Epithelial cell of esophagus (primary cell): ENCODE results near the gene CFAP58.
A peak's percentile ranks its signal among the peaks of the same experiment; 100 is the strongest.

Experiments
- DNase-seq: peaks from one replicate; pipeline ENCODE4 v3.0.0; 2010; ENCODE audit warnings: low read depth
- H3K4me3 ChIP-seq: 2 replicates; pipeline ENCODE4 v1.5.1; 2011; ENCODE audit warnings: mild to moderate bottlenecking, low read length, control low read depth
- TF ChIP-seq, protein P1 (sequence below): IDR thresholded peaks from 2 replicates; pipeline ENCODE4 v1.5.1; 2011; ENCODE audit warnings: low read depth, mild to moderate bottlenecking, low read length, control low read depth, inconsistent platforms; ENCODE audit not compliant: insufficient read depth; ENCODE audit errors: missing control alignments

CFAP58 gene

DNA sequence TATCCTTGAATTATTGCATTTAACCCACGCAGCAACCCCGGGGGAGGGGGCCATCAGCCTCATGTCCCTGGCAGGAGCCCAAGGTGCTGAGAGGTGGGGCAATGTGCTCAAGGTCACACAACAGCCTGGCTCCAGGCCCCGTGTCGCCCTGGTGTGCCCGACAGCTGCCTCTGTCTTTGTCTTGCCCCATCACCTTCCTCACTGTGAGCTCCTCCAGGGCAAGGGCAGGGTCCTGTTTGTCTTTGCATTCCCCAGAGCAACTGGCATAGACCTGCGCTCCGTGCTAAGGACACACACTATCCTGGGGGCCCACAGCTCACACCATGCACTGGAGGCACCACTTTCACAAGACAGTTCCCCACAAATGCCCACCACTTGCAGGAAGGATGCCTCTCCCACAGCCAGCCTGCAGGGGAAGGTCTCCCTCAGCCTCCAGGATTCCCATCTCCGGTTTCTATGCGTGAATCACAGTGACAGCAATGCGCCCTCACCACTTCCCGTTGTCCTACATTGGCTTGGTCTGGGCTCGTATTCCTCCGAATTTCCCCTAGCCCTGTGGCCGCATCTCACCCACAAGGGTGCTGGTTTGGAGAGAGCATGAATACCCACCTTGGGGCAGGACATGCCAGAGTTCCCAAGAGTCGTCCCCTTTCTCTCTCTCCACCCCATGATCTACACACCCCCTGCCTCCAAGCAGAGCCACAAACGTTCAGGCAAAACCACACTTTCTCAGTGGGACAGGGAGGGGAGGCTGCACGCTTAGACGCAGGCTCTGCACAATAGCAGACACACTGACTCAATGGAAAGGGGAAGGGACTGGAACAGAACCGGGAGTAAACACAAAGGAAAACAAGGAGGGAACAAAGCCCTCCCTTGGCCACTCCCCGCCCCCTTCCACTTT, 25.6 kb upstream of the CFAP58 start:
- H3K4me3 ChIP-seq: peak overlapping the region; percentile 34
- DNase-seq: peak; percentile 84
- TF ChIP-seq, protein P1, sequence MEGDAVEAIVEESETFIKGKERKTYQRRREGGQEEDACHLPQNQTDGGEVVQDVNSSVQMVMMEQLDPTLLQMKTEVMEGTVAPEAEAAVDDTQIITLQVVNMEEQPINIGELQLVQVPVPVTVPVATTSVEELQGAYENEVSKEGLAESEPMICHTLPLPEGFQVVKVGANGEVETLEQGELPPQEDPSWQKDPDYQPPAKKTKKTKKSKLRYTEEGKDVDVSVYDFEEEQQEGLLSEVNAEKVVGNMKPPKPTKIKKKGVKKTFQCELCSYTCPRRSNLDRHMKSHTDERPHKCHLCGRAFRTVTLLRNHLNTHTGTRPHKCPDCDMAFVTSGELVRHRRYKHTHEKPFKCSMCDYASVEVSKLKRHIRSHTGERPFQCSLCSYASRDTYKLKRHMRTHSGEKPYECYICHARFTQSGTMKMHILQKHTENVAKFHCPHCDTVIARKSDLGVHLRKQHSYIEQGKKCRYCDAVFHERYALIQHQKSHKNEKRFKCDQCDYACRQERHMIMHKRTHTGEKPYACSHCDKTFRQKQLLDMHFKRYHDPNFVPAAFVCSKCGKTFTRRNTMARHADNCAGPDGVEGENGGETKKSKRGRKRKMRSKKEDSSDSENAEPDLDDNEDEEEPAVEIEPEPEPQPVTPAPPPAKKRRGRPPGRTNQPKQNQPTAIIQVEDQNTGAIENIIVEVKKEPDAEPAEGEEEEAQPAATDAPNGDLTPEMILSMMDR: peak; percentile 29

GRCh38 chr10:104328646-104328895, 25.1 kb upstream of the CFAP58 start:
- TF ChIP-seq, protein P1: no peak
- H3K4me3 ChIP-seq: peak overlapping the region; percentile 34

DNA sequence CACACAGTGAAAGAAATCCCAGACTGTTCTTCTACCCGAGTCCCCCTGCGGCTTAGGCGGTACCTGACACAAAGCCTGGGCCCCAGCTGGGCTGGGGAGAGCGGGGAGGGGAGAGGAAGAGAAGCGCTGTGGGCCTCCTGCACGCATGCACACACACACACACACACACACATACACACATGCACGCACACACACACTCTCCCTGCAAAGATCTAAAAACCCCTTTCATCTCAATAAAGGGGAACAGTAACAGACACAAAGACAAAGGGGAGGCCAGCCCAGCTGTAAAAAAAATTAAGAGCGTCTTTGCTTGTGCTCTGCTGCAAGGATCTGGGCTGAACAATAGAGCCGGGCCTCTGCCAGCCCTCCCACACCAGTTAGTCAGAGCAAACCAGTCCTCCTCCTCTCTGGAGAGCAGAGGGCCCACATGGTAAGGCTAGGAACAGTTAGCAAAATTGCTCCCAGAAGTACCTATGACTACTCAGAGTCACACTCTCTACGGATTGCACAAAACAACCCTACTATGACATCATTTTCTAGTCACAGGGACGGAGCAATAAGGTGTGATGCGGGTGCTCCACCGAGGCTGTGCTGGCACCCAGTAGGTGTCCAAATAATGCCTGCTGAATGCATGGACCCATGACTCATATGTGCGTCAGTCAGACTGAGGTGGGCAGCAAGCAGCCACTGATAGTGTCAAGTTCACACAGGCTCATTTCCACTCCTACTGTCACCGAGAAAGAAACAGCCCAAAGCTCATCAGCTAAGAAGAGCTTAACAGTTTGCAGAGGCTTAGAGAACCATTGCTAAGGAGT, 24.5 kb upstream of the CFAP58 start:
- DNase-seq: peak; percentile 98
- H3K4me3 ChIP-seq: peak overlapping the region; percentile 34
- TF ChIP-seq, protein P1: no peak

More at GRCh38 chr10:104328646-104328895, 25.1 kb upstream of the CFAP58 start:
- no peak for DNase-seq

GRCh38 chr10:104329735-104330134, 23.9 kb upstream of the CFAP58 start:
- peak; percentile 80 for DNase-seq
- TF ChIP-seq, protein P1: no peak
- H3K4me3 ChIP-seq: no peak overlapping the region

GRCh38 chr10:104330168-104331110, 23.2 kb upstream of the CFAP58 start:
- H3K4me3 ChIP-seq: no peak overlapping the region
- TF ChIP-seq, protein P1: no peak
- peak; percentile 84 for DNase-seq

DNA sequence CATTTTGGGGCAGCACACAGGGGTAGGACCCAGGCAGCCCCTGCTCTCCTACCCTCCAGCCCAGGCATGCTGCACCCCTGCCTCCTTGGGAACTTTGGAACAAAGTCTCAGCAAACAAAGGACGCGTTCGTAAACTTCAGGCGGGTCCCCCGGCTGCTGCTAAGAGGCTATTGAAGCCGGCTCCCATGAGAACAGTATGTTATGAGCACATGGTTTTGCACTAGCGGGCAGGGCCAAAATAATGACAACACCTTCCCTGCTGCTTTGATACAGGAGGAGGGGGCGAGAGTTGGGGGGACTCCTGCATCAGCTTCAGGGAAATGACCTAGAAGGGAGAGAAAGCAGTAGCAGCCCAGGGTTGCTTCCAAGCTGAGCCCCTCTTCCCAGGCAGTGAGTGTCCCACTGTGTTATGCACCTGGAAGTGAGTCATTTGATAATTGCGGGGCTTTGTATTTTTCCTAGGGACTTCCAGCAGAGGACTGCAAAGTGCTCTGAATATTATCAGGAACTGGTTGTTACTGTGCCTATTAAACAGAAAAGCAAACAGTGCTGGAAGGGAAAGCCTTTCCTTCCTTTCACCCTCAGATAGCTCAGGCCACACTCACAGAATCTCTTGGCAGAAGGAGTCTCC, 22.3 kb upstream of the CFAP58 start:
- TF ChIP-seq, protein P1: no peak
- no peak overlapping the region for H3K4me3 ChIP-seq
- DNase-seq: peak; percentile 53
